ENCODE data around the gene DUT. TPM values are rescaled to one million over a fixed set of nuclear protein-coding genes. Genes with fewer than 3 reads are reported as not detected.
A peak's percentile ranks its signal among the peaks of the same experiment; 100 is the strongest.

DUT gene
- total and polyA plus RNA-seq, 2 of the 8 experiments (the other 6 are each of a cell fraction or from before 2014, with no cell fraction given): 71.5 to 246 TPM

DNA sequence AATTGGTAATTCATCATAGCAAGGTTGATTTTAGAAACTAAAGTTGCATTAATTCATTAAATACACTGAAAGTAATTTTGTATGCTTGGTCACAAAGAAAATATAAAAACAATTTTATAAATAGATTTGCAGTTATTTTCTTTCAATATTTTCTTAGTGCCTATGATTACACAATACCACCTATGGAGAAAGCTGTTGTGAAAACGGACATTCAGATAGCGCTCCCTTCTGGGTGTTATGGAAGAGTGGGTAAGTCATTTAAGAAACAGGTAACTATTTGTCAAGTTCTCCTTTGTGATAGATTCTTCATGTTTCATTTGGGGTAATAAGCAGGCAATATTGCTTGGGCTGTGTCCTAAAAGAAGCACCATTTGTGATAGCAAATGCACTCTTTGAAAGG lies 3.0 kb downstream of the DUT start (continued):
- TF ChIP-seq SP2 (IDR thresholded peaks at IDR 0.05; ENCODE audit: low read length) (no peak), RAD21 (IDR thresholded peaks at IDR 0.05 in 1 of 2, conservative IDR thresholded peaks at IDR 0.05 in 1 of 2; ENCODE audit: low read depth in 2 of 2, low read length in 2 of 2) (peak; percentile 44 to 57; a peak in 3 of 4 replicates), NANOG (IDR thresholded peaks at IDR 0.05; ENCODE audit: insufficient read depth, low read depth, low read length, poor library complexity, severe bottlenecking) (no peak), SIN3A (conservative IDR thresholded peaks at IDR 0.05 in 1 of 2, IDR thresholded peaks at IDR 0.05 in 1 of 2; ENCODE audit: low read depth in 1 of 2, low read length in 2 of 2) (no peak)

All from H1 (cell line).